ENCODE measurements around the gene COQ8B. TPM values are rescaled to one million over a fixed set of nuclear protein-coding genes. Genes with fewer than 3 reads are reported as not detected.
"Not testable (repeated sequence)": the region's sequence is repeated elsewhere in the genome, so short reads cannot be mapped to it uniquely, and the experiment has no call there.

COQ8B gene
- total RNA-seq, 1 donor from 2014 or later = 20.9 TPM

- H3K4me3 ChIP-seq (ENCODE audit: low read depth, low read length) = no peak overlapping the region
- TF ChIP-seq CTCF (conservative IDR thresholded peaks at IDR 0.05; ENCODE audit: low read depth, low read length) = no peak
- no peak for DNase-seq (ENCODE audit: low read depth)
Observed at GRCh38 chr19:40736661-40737060, 20.0 kb upstream of the COQ8B start.

GRCh38 chr19:40735013-40735771, 18.5 kb upstream of the COQ8B start:
- no peak for DNase-seq (ENCODE audit: low read depth)
- TF ChIP-seq CTCF (conservative IDR thresholded peaks at IDR 0.05; ENCODE audit: low read depth, low read length) = no peak
- H3K4me3 ChIP-seq (ENCODE audit: low read depth, low read length) = no peak overlapping the region

GRCh38 chr19:40733149-40733548, 16.5 kb upstream of the COQ8B start:
- DNase-seq (ENCODE audit: low read depth) = no peak
- no peak for TF ChIP-seq CTCF (conservative IDR thresholded peaks at IDR 0.05; ENCODE audit: low read depth, low read length)
- no peak overlapping the region for H3K4me3 ChIP-seq (ENCODE audit: low read depth, low read length)

GRCh38 chr19:40732304-40732703, 15.6 kb upstream of the COQ8B start:
- not testable (repeated sequence) for H3K4me3 ChIP-seq (ENCODE audit: low read depth, low read length); DNase-seq (ENCODE audit: low read depth)

- DNase-seq (ENCODE audit: low read depth); H3K4me3 ChIP-seq (ENCODE audit: low read depth, low read length): not testable (repeated sequence)
Observed at GRCh38 chr19:40730065-40730464, 13.4 kb upstream of the COQ8B start.

- no peak for TF ChIP-seq CTCF (conservative IDR thresholded peaks at IDR 0.05; ENCODE audit: low read depth, low read length)
- no peak overlapping the region for H3K4me3 ChIP-seq (ENCODE audit: low read depth, low read length)
- no peak for DNase-seq (ENCODE audit: low read depth)
Observed at GRCh38 chr19:40726279-40726678, 9.6 kb upstream of the COQ8B start.

- TF ChIP-seq CTCF (conservative IDR thresholded peaks at IDR 0.05; ENCODE audit: low read depth, low read length) = no peak
- no peak for DNase-seq (ENCODE audit: low read depth)
- no peak overlapping the region for H3K4me3 ChIP-seq (ENCODE audit: low read depth, low read length)
Observed at GRCh38 chr19:40724855-40725254, 8.2 kb upstream of the COQ8B start.

- TF ChIP-seq CTCF (conservative IDR thresholded peaks at IDR 0.05; ENCODE audit: low read depth, low read length) = no peak
- no peak for DNase-seq (ENCODE audit: low read depth)
- no peak overlapping the region for H3K4me3 ChIP-seq (ENCODE audit: low read depth, low read length)
Observed at GRCh38 chr19:40724315-40724714, 7.6 kb upstream of the COQ8B start.
